NCI-H1417 (cell line): ENCODE measurements around the gene CTU1.

Experiments
- DNase-seq, 3 experiments: peaks; one replicate each; lab custom pipeline; 2025; lab: John Stamatoyannopoulos, UW

The CTU1 gene

GRCh38 chr19:51131780-51132680 is 23.8 kb upstream of the CTU1 start:
- DNase-seq = peak; percentile 24 to 79 (median 44)

- no peak for DNase-seq
Measured at GRCh38 chr19:51129716-51130115, 21.5 kb upstream of the CTU1 start.

DNA sequence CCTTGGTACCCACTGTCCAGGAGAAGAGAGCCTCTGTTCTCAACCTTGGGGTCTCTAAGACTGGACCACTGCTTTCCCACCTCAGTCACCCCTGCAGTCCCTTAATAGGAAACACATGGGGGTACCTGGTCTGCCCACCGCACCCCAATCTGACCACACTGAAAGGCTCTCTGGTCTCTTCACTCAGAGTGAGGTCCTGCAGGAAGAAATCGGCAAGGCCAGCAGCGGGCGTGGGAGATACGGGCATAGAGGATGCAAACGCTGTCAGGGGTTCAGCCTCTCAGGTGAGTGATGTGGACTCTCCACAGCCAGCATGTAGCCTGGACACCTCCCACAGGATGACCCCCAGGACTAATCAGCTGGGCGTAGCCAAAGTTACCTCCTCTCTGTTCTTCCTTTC is 20.0 kb upstream of the CTU1 start:
- DNase-seq = no peak

GRCh38 chr19:51127755-51128154 is 19.5 kb upstream of the CTU1 start:
- DNase-seq = no peak

GRCh38 chr19:51127032-51127431 is 18.8 kb upstream of the CTU1 start:
- no peak for DNase-seq

DNA sequence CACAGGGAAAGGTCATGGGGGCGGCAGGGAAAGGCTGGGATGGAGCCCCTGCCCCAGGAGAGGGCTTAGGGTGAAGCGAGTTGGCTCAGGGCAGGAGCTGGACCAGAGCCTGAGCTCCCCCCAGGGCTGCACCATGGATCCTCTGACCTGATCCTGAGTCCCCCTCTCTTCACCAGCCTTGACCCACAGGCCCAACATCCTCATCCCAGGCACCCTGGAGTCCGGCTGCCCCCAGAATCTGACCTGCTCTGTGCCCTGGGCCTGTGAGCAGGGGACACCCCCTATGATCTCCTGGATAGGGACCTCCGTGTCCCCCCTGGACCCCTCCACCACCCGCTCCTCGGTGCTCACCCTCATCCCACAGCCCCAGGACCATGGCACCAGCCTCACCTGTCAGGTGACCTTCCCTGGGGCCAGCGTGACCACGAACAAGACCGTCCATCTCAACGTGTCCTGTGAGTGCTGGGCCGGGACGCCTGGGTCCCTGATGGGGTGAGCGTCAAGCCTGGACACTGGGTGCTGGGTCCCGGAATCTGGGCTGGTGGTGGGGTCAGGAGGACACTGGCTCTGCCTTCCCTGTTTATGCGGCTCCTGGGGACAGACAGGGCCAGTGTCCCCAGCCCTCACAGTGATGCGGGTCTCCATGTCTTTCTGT is 17.3 kb upstream of the CTU1 start:
- DNase-seq = no peak

GRCh38 chr19:51124729-51125128 is 16.5 kb upstream of the CTU1 start, which contains the start of gene SIGLEC9:
TSS of gene SIGLEC9 (plus strand) at chr19:51124906. CDS start at chr19:51124975, 69 bp downstream.
- no peak for DNase-seq

- DNase-seq = no peak
Measured at GRCh38 chr19:51124216-51124615, 16.0 kb upstream of the CTU1 start.

DNA sequence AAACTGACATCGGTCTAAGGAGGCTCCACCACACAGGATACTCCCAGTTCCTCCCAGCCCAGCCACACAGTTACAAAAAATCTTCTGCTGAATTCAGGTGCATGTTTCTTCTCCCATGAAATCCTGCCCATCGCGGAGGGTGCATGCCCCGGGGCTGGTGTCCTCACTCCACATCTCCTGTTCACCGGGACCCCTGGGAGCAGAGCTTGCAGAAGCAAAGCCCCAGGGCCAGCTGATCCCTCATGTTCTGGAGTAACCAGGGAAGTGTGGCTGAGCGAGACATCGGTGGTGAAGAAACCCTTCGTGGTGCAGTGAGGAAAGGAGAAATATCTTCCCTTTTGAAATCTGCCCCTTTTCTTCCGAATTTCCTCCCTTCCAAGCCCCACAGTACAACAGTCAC is 15.6 kb upstream of the CTU1 start:
- no peak for DNase-seq

GRCh38 chr19:51123381-51123800 is 15.2 kb upstream of the CTU1 start:
- DNase-seq = no peak

- DNase-seq = no peak
Measured at GRCh38 chr19:51122112-51122981, 14.1 kb upstream of the CTU1 start.

DNA sequence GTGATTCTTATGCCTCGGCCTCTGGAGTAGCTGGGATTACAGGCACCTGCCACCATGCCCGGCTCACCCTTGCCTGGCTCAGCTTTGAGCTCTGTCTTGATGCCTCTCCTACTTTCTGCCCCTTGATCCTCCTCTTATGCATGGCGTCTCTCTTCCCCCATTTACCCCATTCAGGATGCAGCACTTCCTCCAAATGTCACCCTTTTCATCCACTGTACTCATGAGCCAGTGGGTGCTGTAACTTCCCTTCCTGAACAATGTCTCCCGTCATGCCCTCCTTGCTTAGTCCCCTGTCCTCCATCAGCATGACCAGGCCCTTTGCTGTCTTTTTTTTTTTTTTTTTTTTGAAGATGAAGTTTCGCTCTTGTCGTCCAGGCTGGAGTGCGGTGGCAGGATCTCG is 13.0 kb upstream of the CTU1 start:
- DNase-seq = no peak

DNA sequence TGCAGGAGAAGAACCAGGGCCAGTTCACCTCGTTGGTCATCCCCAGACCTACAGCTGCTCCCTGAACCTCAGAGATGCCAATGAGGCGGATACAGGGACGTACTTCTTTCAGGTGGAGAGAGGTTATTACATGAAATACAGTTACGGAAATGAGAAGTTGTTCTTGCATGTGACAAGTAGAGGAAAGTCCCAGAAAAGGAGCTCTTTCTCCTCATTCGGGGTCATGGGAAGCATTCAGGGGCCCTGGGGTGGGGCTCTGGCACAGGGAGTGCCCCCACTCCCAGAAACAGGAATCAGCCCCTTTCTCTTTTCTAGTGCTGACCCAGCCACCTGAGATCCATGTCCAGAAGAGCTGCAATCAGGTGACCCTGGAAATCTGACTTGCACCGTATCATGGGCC is 12.0 kb upstream of the CTU1 start:
- no peak for DNase-seq

- no peak for DNase-seq
Measured at GRCh38 chr19:51119611-51120010, 11.4 kb upstream of the CTU1 start.

- DNase-seq = no peak
Measured at GRCh38 chr19:51119101-51119500, 10.9 kb upstream of the CTU1 start.

DNA sequence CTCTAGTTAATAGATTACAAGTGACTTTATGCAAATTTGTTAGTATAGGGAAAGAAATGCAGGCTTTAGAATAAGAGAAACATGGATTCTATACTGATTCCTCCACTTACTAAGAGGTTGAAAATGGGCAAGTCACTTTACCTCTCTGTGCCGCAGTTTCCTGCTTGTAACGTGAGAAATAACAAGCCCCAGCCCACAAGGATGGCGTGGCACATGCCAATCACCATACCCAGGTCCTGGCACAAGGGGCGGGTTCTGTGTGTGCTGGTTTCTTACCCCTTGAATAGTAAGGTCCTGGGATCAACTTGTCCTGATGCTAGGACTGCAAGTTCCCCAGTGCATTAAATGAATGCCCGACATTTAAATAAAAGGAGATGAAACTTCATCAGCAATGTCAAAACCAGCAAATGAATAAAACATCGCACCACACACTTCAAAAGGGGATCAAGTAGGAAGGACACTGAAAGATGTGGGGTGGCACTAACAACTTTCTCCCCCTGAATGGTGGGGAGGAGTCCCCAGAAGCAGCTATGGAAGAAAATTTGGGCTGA is 8.6 kb upstream of the CTU1 start:
- DNase-seq = no peak

- no peak for DNase-seq
Measured at GRCh38 chr19:51114087-51114729, 6.0 kb upstream of the CTU1 start.

- peak in 1 of 3 experiments; percentile 2 for DNase-seq
Measured at GRCh38 chr19:51111606-51112005, 3.4 kb upstream of the CTU1 start.

GRCh38 chr19:51110666-51110971 is 2.4 kb upstream of the CTU1 start:
- DNase-seq = no peak

- DNase-seq = peak in 1 of 3 experiments; percentile 89
Measured at GRCh38 chr19:51108805-51109146, 567 bp upstream of the CTU1 start.

DNA sequence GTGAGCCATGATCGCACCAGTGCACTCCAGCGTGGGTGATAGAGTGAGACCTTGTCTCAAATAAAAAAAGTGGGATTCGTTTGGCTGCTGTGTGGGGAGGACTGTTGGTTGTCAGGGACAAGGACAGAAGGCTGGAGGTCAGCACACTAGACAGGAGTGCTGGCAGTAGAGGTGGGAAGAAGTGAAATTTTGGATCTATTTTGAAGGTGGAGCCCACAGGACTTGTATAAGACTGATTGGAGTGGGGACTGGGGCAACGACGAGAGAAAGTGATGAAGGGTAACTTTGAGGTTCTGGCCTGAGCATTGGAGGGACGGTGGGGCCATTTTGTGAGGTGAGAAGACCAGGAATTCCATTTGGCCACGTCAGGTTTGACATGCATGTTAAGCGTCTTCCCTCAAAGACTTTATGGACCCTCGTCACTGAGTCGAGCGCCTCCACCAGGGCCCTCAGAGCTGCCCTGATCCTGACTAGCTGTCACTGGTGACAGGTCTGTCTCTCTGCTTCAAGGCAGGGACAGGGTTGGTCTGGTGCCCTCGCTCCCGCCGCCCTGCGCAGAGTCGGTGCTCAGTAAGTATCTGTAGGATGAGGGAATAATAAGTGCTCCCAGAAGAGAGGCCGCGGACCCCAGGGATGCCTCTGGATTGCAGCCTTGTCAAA is 673 bp downstream of the CTU1 start:
- DNase-seq = peak in 1 of 3 experiments; percentile 36
